NB4 (cell line): ENCODE measurements around the gene ZIC4.

Experiments used
- MYC ChIP-seq: IDR thresholded peaks from 2 replicates; pipeline ENCODE4 v1.6.1; 2011; ENCODE audit warnings: low read depth, low read length
- POLR2A ChIP-seq: IDR thresholded peaks from 2 replicates; pipeline ENCODE4 v1.6.1; 2011; ENCODE audit warnings: mild to moderate bottlenecking; ENCODE audit not compliant: insufficient read length; ENCODE audit errors: extremely low read depth
- TF ChIP-seq, protein P1 (sequence below): IDR thresholded peaks from one replicate; pipeline ENCODE4 v1.5.1; 2012; ENCODE audit warnings: low read depth, low read length
- TF ChIP-seq, protein P2 (sequence below): IDR thresholded peaks from 2 replicates; pipeline ENCODE4 v1.6.1; 2011; ENCODE audit warnings: low read depth, low read length

DNA sequence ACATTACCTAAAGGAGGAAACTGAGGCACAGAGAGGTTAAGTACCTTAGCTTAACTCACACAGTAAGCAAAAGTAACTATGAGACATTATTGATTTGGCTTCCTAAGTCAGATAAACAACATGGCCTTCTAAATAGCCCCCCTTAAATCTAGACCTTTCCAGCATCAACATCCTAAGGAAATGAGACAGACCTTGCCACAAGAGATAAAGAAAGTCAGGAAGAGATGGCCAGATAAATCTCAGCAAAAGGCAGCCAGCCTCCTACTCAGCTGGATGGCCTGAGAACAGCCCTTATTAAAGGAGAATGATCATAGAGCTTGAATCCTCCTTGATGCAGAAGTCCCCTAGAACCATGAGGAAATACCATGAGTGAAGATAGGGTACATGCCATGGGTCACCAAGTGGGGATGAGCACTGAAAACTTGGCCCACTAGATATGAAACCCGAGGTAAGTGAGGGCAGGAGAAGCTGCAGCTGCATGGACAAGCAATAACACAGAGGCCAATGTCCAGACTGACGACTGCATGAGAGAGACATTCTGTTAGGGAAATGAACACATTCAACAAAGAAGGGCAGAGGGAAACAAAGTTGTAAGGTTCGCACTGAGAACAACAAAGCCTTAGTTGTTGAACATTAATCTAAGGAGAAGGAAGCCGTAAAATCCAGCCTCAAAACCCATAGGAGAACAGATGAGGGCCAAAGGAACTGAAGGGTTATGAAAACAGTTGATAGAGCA, 69.6 kb downstream of the ZIC4 start:
- TF ChIP-seq POLR2A (no peak), MYC (no peak)
- TF ChIP-seq, protein P1, sequence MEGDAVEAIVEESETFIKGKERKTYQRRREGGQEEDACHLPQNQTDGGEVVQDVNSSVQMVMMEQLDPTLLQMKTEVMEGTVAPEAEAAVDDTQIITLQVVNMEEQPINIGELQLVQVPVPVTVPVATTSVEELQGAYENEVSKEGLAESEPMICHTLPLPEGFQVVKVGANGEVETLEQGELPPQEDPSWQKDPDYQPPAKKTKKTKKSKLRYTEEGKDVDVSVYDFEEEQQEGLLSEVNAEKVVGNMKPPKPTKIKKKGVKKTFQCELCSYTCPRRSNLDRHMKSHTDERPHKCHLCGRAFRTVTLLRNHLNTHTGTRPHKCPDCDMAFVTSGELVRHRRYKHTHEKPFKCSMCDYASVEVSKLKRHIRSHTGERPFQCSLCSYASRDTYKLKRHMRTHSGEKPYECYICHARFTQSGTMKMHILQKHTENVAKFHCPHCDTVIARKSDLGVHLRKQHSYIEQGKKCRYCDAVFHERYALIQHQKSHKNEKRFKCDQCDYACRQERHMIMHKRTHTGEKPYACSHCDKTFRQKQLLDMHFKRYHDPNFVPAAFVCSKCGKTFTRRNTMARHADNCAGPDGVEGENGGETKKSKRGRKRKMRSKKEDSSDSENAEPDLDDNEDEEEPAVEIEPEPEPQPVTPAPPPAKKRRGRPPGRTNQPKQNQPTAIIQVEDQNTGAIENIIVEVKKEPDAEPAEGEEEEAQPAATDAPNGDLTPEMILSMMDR = no peak
- TF ChIP-seq, protein P2, sequence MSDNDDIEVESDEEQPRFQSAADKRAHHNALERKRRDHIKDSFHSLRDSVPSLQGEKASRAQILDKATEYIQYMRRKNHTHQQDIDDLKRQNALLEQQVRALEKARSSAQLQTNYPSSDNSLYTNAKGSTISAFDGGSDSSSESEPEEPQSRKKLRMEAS = no peak
